Measurements from ENCODE around the gene RNF34. TPM values are rescaled to one million over a fixed set of nuclear protein-coding genes. Genes with fewer than 3 reads are reported as not detected.

RNF34 gene
- total RNA-seq, 1 experiment from 2014 or later = 53.6 TPM

- Mint-ChIP-seq H3K36me3 (peaks cover 18% of the 10 kb centered on the region), H3K4me3 (no peak overlapping the region), H3K4me1 (peaks cover 15% of the 10 kb centered on the region), H3K9me3 (no peaks in the 10 kb centered on the region), H3K27ac (0 out of 2 replicates have a peak overlapping the region, but pooled peaks have one; percentile 15), H3K27me3 (ENCODE audit: low read depth) (no peaks in the 10 kb centered on the region)
- CTCF ChIA-PET = interaction anchor here (1.3 kb wide), 1 partner anchor 38 kb away, joined by 4 read pairs; no protein-coding TSS in a partner anchor
- ATAC-seq (no peak), DNase-seq (ENCODE audit: low spot score) (no peak)
- no peak for TF ChIP-seq TEAD4 (CRISPR knock-in tag; IDR thresholded peaks at IDR 0.05)
- TF ChIP-seq GRHL2 (CRISPR knock-in tag; IDR thresholded peaks at IDR 0.05; ENCODE audit: insufficient replicate concordance, severe bottlenecking) = no peak
- TF ChIP-seq SMAD4 (CRISPR knock-in tag; IDR thresholded peaks at IDR 0.05) = no peak
- no peak for TF ChIP-seq NR2C2 (CRISPR knock-in tag; IDR thresholded peaks at IDR 0.05)
- TF ChIP-seq ATF1 (CRISPR knock-in tag; IDR thresholded peaks at IDR 0.05) = no peak
- no peak for TF ChIP-seq IRF1 (CRISPR knock-in tag; IDR thresholded peaks at IDR 0.05)
- POLR2A ChIA-PET = no interaction called here
These were observed 5.3 kb downstream of the RNF34 start for GRCh38 chr12:121405211-121405610.

- CTCF ChIA-PET = interaction anchor here (0.7 to 1.3 kb wide), 2 partner anchors 30 to 89 kb away, joined by 3 read pairs; no protein-coding TSS in a partner anchor
- Mint-ChIP-seq H3K4me3 (no peak overlapping the region), H3K36me3 (peaks cover 28% of the 10 kb centered on the region), H3K27me3 (ENCODE audit: low read depth) (no peaks in the 10 kb centered on the region), H3K4me1 (no peaks in the 10 kb centered on the region), H3K9me3 (no peaks in the 10 kb centered on the region), H3K27ac (no peak overlapping the region)
- POLR2A ChIA-PET = interaction anchor here (0.6 kb wide), 2 partner anchors 129 to 1432 kb away, joined by 3 to 4 read pairs; no protein-coding TSS in a partner anchor
- ATAC-seq (no peak), DNase-seq (ENCODE audit: low spot score) (no peak)
- TF ChIP-seq ATF6 (CRISPR knock-in tag; IDR thresholded peaks at IDR 0.05) (no peak), CBFB (CRISPR knock-in tag; IDR thresholded peaks at IDR 0.05; ENCODE audit: low read depth) (no peak), ZNF317 (CRISPR knock-in tag; IDR thresholded peaks at IDR 0.05; ENCODE audit: borderline replicate concordance, low read depth) (no peak), TP53 (CRISPR knock-in tag; IDR thresholded peaks at IDR 0.05) (no peak)
These were observed 14.0 kb downstream of the RNF34 start for GRCh38 chr12:121413917-121414316.

- POLR2A ChIA-PET = no interaction called here
These were observed 17.9 kb downstream of the RNF34 start for GRCh38 chr12:121417847-121418246.

GRCh38 chr12:121420109-121420508, 20.2 kb downstream of the RNF34 start:
- peaks cover 67% of the 10 kb centered on the region for H3K36me3 Mint-ChIP-seq
- DNase-seq (ENCODE audit: low spot score) (no peak), ATAC-seq (no peak)
- CTCF ChIA-PET = no interaction called here
- H3K4me3 Mint-ChIP-seq = no peak overlapping the region
- no peaks in the 10 kb centered on the region for H3K4me1 Mint-ChIP-seq
- POLR2A ChIA-PET = no interaction called here
- no peak overlapping the region for H3K27ac Mint-ChIP-seq
- no peaks in the 10 kb centered on the region for H3K9me3 Mint-ChIP-seq
- no peaks in the 10 kb centered on the region for H3K27me3 Mint-ChIP-seq (ENCODE audit: low read depth)
- TF ChIP-seq MXD4 (CRISPR knock-in tag; IDR thresholded peaks at IDR 0.05; ENCODE audit: borderline replicate concordance) = no peak
- no peak for TF ChIP-seq ESRRA (CRISPR knock-in tag; IDR thresholded peaks at IDR 0.05; ENCODE audit: borderline replicate concordance)
- no peak for TF ChIP-seq E2F5 (CRISPR knock-in tag; IDR thresholded peaks at IDR 0.05)
- TF ChIP-seq RORB (CRISPR knock-in tag; IDR thresholded peaks at IDR 0.05) = no peak
- no peak for TF ChIP-seq ZMAT4 (CRISPR knock-in tag; IDR thresholded peaks at IDR 0.05)
- no peak for TF ChIP-seq E2F1 (CRISPR knock-in tag; IDR thresholded peaks at IDR 0.05)
- TF ChIP-seq ZNF263 (CRISPR knock-in tag; IDR thresholded peaks at IDR 0.05; ENCODE audit: low read depth) = no peak
- no peak for TF ChIP-seq SOX15 (CRISPR knock-in tag; IDR thresholded peaks at IDR 0.05)
- no peak for TF ChIP-seq ZNF219 (CRISPR knock-in tag; IDR thresholded peaks at IDR 0.05; ENCODE audit: borderline replicate concordance)
- TF ChIP-seq FOXP4 (CRISPR knock-in tag; IDR thresholded peaks at IDR 0.05) = no peak
- no peak for TF ChIP-seq SMAD4 (CRISPR knock-in tag; IDR thresholded peaks at IDR 0.05)
- no peak for TF ChIP-seq CREM (CRISPR knock-in tag; IDR thresholded peaks at IDR 0.05)
- TF ChIP-seq ZNF317 (CRISPR knock-in tag; IDR thresholded peaks at IDR 0.05; ENCODE audit: borderline replicate concordance, low read depth) = no peak
- TF ChIP-seq NR2C2 (CRISPR knock-in tag; IDR thresholded peaks at IDR 0.05) = no peak
- no peak for TF ChIP-seq ELF4 (CRISPR knock-in tag; IDR thresholded peaks at IDR 0.05; ENCODE audit: low read depth)

More at GRCh38 chr12:121417847-121418246, 17.9 kb downstream of the RNF34 start:
- H3K27me3 Mint-ChIP-seq (ENCODE audit: low read depth) = no peaks in the 10 kb centered on the region
- ATAC-seq (no peak), DNase-seq (ENCODE audit: low spot score) (no peak)
- H3K4me3 Mint-ChIP-seq = no peak overlapping the region
- H3K4me1 Mint-ChIP-seq = no peaks in the 10 kb centered on the region
- peaks cover 57% of the 10 kb centered on the region for H3K36me3 Mint-ChIP-seq
- no peak overlapping the region for H3K27ac Mint-ChIP-seq
- CTCF ChIA-PET = no interaction called here
- H3K9me3 Mint-ChIP-seq = no peaks in the 10 kb centered on the region
- TF ChIP-seq MYBL2 (CRISPR knock-in tag; IDR thresholded peaks at IDR 0.05) (no peak), FOXP1 (CRISPR knock-in tag; IDR thresholded peaks at IDR 0.05; ENCODE audit: borderline replicate concordance) (no peak), CBFB (CRISPR knock-in tag; IDR thresholded peaks at IDR 0.05; ENCODE audit: low read depth) (no peak), NR1H2 (CRISPR knock-in tag; IDR thresholded peaks at IDR 0.05) (no peak), ZNF121 (CRISPR knock-in tag; IDR thresholded peaks at IDR 0.05) (no peak)

Measured in WTC11 (cell line).